ENCODE measurements around the gene STIP1. TPM values are rescaled to one million over a fixed set of nuclear protein-coding genes. Genes with fewer than 3 reads are reported as not detected.
"Not testable (repeated sequence)": the region's sequence is repeated elsewhere in the genome, so short reads cannot be mapped to it uniquely, and the experiment has no call there.

The STIP1 gene
- total RNA-seq, 1 donor from 2014 or later = 200 TPM

GRCh38 chr11:64161037-64161436 is 24.9 kb upstream of the STIP1 start:
- Mint-ChIP-seq H3K4me3 (ENCODE audit: unreplicated experiment) (no peak overlapping the region), H3K27ac (ENCODE audit: unreplicated experiment) (no peak overlapping the region), H3K36me3 (ENCODE audit: low read depth, unreplicated experiment) (peaks cover 2% of the 10 kb centered on the region), H3K9me3 (ENCODE audit: unreplicated experiment) (no peaks in the 10 kb centered on the region), H3K4me1 (ENCODE audit: low read depth, unreplicated experiment) (no peaks in the 10 kb centered on the region), H3K27me3 (ENCODE audit: low read depth, unreplicated experiment) (peaks cover 24% of the 10 kb centered on the region)
- no peak for FAIRE-seq
- no peaks in the 10 kb centered on the region for H3K27me3 ChIP-seq (ENCODE audit: insufficient read depth, low read length)
- no peaks in the 10 kb centered on the region for H4K20me1 ChIP-seq (ENCODE audit: insufficient read depth, low read length)
- no peaks in the 10 kb centered on the region for H3K4me1 ChIP-seq (ENCODE audit: insufficient read depth, low read length)
- DNase-seq (ENCODE audit: low read depth) = no peak
- H3K27ac ChIP-seq (ENCODE audit: low read depth, low read length) = no peak overlapping the region
- H3K9ac ChIP-seq (ENCODE audit: low read length) = no peak overlapping the region
- no peak overlapping the region for H3K4me2 ChIP-seq (ENCODE audit: low read length)
- no peak for TF ChIP-seq EZH2 (IDR thresholded peaks at IDR 0.05; ENCODE audit: insufficient read depth, low read length)
- TF ChIP-seq CTCF (IDR thresholded peaks at IDR 0.05; ENCODE audit: insufficient read depth, low read depth, low read length) = no peak
- no peaks in the 10 kb centered on the region for H3K36me3 ChIP-seq (ENCODE audit: insufficient read depth, low read length)
- no peak overlapping the region for H3K4me3 ChIP-seq (ENCODE audit: insufficient read depth, low read depth, low read length)
- H3K79me2 ChIP-seq (ENCODE audit: insufficient read depth, low read length) = no peaks in the 10 kb centered on the region
- H3K9me3 ChIP-seq (ENCODE audit: insufficient read depth, low read depth, low read length) = no peaks in the 10 kb centered on the region
- H2AFZ ChIP-seq (ENCODE audit: low read depth, low read length) = no peak overlapping the region

GRCh38 chr11:64162769-64163168 is 23.2 kb upstream of the STIP1 start:
- H3K36me3 Mint-ChIP-seq (ENCODE audit: low read depth, unreplicated experiment); H3K4me1 Mint-ChIP-seq (ENCODE audit: low read depth, unreplicated experiment); H4K20me1 ChIP-seq (ENCODE audit: insufficient read depth, low read length); H3K4me1 ChIP-seq (ENCODE audit: insufficient read depth, low read length); H2AFZ ChIP-seq (ENCODE audit: low read depth, low read length); H3K4me3 ChIP-seq (ENCODE audit: insufficient read depth, low read depth, low read length); H3K27ac Mint-ChIP-seq (ENCODE audit: unreplicated experiment); H3K4me3 Mint-ChIP-seq (ENCODE audit: unreplicated experiment); H3K9me3 Mint-ChIP-seq (ENCODE audit: unreplicated experiment); H3K27me3 ChIP-seq (ENCODE audit: insufficient read depth, low read length); FAIRE-seq; H3K9me3 ChIP-seq (ENCODE audit: insufficient read depth, low read depth, low read length); H3K79me2 ChIP-seq (ENCODE audit: insufficient read depth, low read length); H3K27ac ChIP-seq (ENCODE audit: low read depth, low read length); H3K4me2 ChIP-seq (ENCODE audit: low read length); H3K9ac ChIP-seq (ENCODE audit: low read length); H3K36me3 ChIP-seq (ENCODE audit: insufficient read depth, low read length); DNase-seq (ENCODE audit: low read depth): not testable (repeated sequence)
- peaks cover 14% of the 10 kb centered on the region for H3K27me3 Mint-ChIP-seq (ENCODE audit: low read depth, unreplicated experiment)

GRCh38 chr11:64163951-64164350 is 22.0 kb upstream of the STIP1 start:
- Histone ChIP-seq H3K4me2 (ENCODE audit: low read length) (no peak overlapping the region), H3K9ac (ENCODE audit: low read length) (no peak overlapping the region), H2AFZ (ENCODE audit: low read depth, low read length) (no peak overlapping the region), H4K20me1 (ENCODE audit: insufficient read depth, low read length) (no peaks in the 10 kb centered on the region), H3K27ac (ENCODE audit: low read depth, low read length) (no peak overlapping the region), H3K9me3 (ENCODE audit: insufficient read depth, low read depth, low read length) (no peaks in the 10 kb centered on the region), H3K4me3 (ENCODE audit: insufficient read depth, low read depth, low read length) (no peak overlapping the region), H3K79me2 (ENCODE audit: insufficient read depth, low read length) (no peaks in the 10 kb centered on the region), H3K27me3 (ENCODE audit: insufficient read depth, low read length) (no peaks in the 10 kb centered on the region), H3K4me1 (ENCODE audit: insufficient read depth, low read length) (no peaks in the 10 kb centered on the region), H3K36me3 (ENCODE audit: insufficient read depth, low read length) (no peaks in the 10 kb centered on the region)
- H3K27me3 Mint-ChIP-seq (ENCODE audit: low read depth, unreplicated experiment) = peaks cover 15% of the 10 kb centered on the region
- H3K27ac Mint-ChIP-seq (ENCODE audit: unreplicated experiment) = no peak overlapping the region
- no peaks in the 10 kb centered on the region for H3K9me3 Mint-ChIP-seq (ENCODE audit: unreplicated experiment)
- FAIRE-seq (no peak), DNase-seq (ENCODE audit: low read depth) (no peak)
- no peak for TF ChIP-seq EZH2 (IDR thresholded peaks at IDR 0.05; ENCODE audit: insufficient read depth, low read length)
- no peak for TF ChIP-seq CTCF (IDR thresholded peaks at IDR 0.05; ENCODE audit: insufficient read depth, low read depth, low read length)
- H3K36me3 Mint-ChIP-seq (ENCODE audit: low read depth, unreplicated experiment) = no peaks in the 10 kb centered on the region
- no peaks in the 10 kb centered on the region for H3K4me1 Mint-ChIP-seq (ENCODE audit: low read depth, unreplicated experiment)
- H3K4me3 Mint-ChIP-seq (ENCODE audit: unreplicated experiment) = no peak overlapping the region

Data from astrocyte (in vitro differentiated cells and primary cell).